Skeletal muscle tissue (tissue), 4 donors: ENCODE results near the gene CRY1. TPM values are rescaled to one million over a fixed set of nuclear protein-coding genes. Genes with fewer than 3 reads are reported as not detected.
"Not testable (repeated sequence)": the region's sequence is repeated elsewhere in the genome, so short reads cannot be mapped to it uniquely, and the experiment has no call there.

ENCODE experiments used
- H3K27ac ChIP-seq: one replicate; pipeline ENCODE4 v1.7.0; 2013; ENCODE audit warnings: mild to moderate bottlenecking, low read depth, low read length, inconsistent platforms
- H3K27me3 ChIP-seq, 3 donors: one replicate each; pipeline ENCODE4 v1.7.0; 2013; ENCODE audit warnings: low read length in 3 of 3; ENCODE audit not compliant: control insufficient read depth in 3 of 3, insufficient read depth in 3 of 3
- H3K36me3 ChIP-seq, 3 donors: one replicate each; pipeline ENCODE4 v1.7.0; 2013; ENCODE audit warnings: low read length in 3 of 3; ENCODE audit not compliant: control insufficient read depth in 3 of 3, insufficient read depth in 3 of 3
- H3K4me1 ChIP-seq, 3 donors: one replicate each; pipeline ENCODE4 v1.7.0; 2013; ENCODE audit warnings: low read length in 3 of 3, mild to moderate bottlenecking in 3 of 3; ENCODE audit not compliant: control insufficient read depth in 3 of 3, insufficient read depth in 3 of 3
- H3K4me3 ChIP-seq, 3 donors: one replicate each; pipeline ENCODE4 v1.7.0; 2013; ENCODE audit warnings: low read length in 3 of 3
- H3K9ac ChIP-seq, 3 donors: one replicate each; pipeline ENCODE4 v1.7.0; 2013; ENCODE audit warnings: low read length in 3 of 3, mild to moderate bottlenecking in 3 of 3, moderate library complexity in 2 of 3, low read depth in 1 of 3
- H3K9me3 ChIP-seq, 3 donors: one replicate each; pipeline ENCODE4 v1.7.0; 2013; ENCODE audit warnings: low read length in 3 of 3; ENCODE audit not compliant: control insufficient read depth in 3 of 3
- total RNA-seq: library from RNA; depleted of rRNA; stranded (reverse); fragments of >200 nt; gene quantifications from one replicate; pipeline ENCODE4 v1.2.3, GENCODE V29; 2014
- donor health status: Osteomylitis.

CRY1 gene
- total RNA-seq, 1 donor from 2014 or later: 24.0 TPM

DNA sequence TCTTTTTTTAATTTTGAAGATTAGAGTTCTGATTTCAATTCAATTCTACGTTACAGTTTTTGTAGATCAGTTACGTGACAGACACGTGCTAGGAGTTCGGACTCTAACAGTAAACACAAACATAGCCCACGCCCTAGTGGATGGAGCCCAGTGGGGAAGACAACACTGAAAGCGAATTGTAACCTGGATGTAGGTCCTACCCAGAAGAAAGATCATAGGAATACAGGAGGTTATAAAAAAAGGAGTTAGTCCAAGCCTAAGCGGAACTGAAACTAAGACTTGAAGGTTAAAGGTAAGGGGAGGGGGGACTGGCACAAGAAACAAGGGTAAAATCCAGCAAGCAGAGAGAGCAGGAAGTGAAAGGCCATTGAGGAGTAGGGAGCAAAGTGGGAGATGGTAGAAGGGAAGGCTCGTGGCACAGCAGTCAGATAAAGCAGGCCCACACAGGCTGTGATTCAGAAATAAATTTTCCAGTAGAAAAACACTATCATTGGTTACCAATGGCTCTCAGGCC, 15.7 kb upstream of the CRY1 start:
- H3K27me3 ChIP-seq: peaks cover 0 to 2% (median 0%) of the 10 kb centered on the region in 3 donors
- H3K9ac ChIP-seq: no peak overlapping the region
- H3K27ac ChIP-seq: no peak overlapping the region
- H3K4me3 ChIP-seq: no peak overlapping the region
- H3K4me1 ChIP-seq: peaks cover 0 to 3% (median 0%) of the 10 kb centered on the region in 3 donors
- no peaks in the 10 kb centered on the region for H3K9me3 ChIP-seq
- H3K36me3 ChIP-seq: no peaks in the 10 kb centered on the region

DNA sequence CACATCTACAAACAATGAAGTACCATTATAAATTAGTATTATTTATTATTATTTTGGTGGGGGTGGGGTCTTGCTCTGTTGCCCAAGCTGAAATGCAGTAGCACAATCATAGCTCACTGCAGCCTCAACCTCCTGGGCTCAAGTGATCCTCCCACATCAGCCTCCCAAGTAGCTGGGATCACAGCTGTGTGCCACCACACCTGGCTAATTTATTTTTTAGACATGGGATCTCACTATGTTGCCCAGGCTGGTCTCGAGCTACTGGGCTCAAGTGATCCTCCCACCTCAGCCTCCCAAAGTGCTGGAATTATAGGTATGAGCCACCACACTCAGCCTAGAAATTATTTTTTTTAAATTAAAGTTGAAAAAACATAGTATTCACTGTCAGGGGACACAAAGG, 15.0 kb upstream of the CRY1 start:
- H3K27ac ChIP-seq, H3K36me3 ChIP-seq, H3K4me3 ChIP-seq, H3K27me3 ChIP-seq, H3K9ac ChIP-seq, H3K4me1 ChIP-seq, H3K9me3 ChIP-seq: not testable (repeated sequence)

DNA sequence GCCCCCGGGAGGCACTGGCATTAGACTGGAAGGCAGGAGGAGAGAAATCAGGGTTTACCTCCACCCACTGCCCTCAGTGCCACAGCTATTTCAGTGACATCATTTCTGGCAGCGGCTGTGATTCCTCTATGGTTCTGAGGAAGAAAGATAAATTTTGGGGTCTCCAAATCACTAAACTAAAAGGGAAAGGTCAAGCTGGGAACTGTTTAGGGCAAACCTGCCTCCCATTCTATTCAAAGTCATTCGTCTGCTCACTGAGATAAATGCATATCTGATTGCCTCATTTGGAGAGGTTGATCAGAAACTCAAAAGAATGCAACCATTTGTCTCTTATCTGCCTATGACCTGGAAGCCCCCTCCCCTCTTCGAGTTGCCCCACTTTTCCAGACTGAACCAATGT, 14.0 kb upstream of the CRY1 start:
- H3K27ac ChIP-seq: no peak overlapping the region
- no peak overlapping the region for H3K9ac ChIP-seq
- no peaks in the 10 kb centered on the region for H3K36me3 ChIP-seq
- peaks cover 0 to 2% (median 0%) of the 10 kb centered on the region in 3 donors for H3K27me3 ChIP-seq
- H3K9me3 ChIP-seq: no peaks in the 10 kb centered on the region
- H3K4me3 ChIP-seq: no peak overlapping the region
- H3K4me1 ChIP-seq: peaks cover 0 to 3% (median 0%) of the 10 kb centered on the region in 3 donors

DNA sequence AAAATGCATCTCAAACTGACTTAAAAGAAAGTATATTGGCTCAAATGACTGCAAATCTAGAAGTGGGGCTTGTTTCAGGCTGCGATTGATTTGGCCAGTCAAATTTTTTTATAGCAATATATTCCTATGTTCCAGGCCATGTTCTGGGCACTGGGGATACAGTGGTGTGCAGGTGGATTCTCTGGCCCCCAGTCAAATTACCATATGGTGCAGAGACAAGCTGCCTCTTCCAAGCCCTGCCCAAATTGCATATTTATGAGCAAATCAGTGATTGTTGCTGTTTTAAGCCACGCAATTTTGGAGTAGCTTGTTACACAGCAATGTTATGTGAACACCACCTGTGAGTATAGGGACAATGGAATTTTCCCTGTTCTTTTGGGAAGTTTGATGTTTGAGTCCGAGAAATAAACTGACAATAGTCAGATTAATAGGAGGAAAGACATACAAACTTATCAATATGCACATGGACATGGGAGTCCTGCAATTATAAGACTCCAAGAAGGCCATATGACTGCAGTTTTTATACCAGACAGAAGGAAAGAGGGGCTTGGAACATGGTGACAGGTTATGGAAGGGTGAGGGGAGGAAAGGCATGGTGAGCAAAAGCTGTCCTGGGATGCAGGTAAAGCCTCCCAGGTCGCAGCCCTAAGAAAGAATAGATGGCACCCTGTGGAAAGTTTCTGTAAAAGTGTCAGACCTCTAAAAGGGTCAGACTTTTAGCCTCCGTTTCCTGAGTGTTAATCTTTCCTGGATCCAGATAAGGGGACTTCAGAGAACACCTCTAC, 13.1 kb upstream of the CRY1 start:
- peaks cover 0 to 2% (median 0%) of the 10 kb centered on the region in 3 donors for H3K27me3 ChIP-seq
- H3K27ac ChIP-seq: no peak overlapping the region
- H3K4me1 ChIP-seq: peaks cover 0 to 3% (median 0%) of the 10 kb centered on the region in 3 donors
- no peak overlapping the region for H3K4me3 ChIP-seq
- H3K36me3 ChIP-seq: no peaks in the 10 kb centered on the region
- H3K9ac ChIP-seq: no peak overlapping the region
- H3K9me3 ChIP-seq: no peaks in the 10 kb centered on the region

DNA sequence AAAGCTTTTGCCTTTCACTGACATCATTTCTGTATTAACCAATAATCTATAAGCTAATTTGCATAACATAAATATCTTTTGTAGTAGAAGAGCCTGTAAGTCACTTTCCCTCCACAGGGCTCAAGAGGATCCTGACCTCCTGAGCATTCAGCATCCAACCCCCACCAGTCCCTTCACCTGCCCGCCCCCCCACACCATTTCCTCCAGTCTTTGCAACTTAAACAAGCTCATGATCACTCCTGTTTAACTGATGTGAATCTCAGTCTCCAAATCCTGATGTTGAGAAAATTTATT, 12.0 kb upstream of the CRY1 start:
- Histone ChIP-seq H3K4me3 (no peak overlapping the region), H3K9ac (no peak overlapping the region), H3K27ac (no peak overlapping the region), H3K27me3 (peaks cover 0 to 2% (median 0%) of the 10 kb centered on the region in 3 donors), H3K4me1 (peaks cover 0 to 2% (median 0%) of the 10 kb centered on the region in 3 donors), H3K9me3 (no peaks in the 10 kb centered on the region), H3K36me3 (no peaks in the 10 kb centered on the region)

DNA sequence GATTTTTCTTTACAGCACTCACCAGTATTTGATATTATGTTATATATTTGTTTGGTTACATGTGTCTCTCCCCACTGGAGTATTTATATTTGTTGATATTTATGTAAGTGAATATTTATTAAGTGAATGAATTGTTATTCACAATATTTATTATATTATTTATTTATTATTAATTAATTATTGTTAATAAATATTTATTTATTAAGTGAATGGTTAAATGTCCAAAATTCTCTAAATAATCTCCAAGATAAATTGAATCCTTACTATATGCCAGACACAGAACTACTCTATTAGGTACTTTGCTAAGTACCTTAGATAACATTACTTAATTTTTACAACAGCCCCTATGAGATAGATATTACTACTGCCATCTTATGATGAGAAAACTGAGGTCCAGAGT, 10.2 kb upstream of the CRY1 start:
- H3K9ac ChIP-seq: no peak overlapping the region
- no peaks in the 10 kb centered on the region for H3K4me1 ChIP-seq
- H3K36me3 ChIP-seq: no peaks in the 10 kb centered on the region
- H3K4me3 ChIP-seq: no peak overlapping the region
- H3K27ac ChIP-seq: no peak overlapping the region
- peaks cover 0 to 2% (median 0%) of the 10 kb centered on the region in 3 donors for H3K27me3 ChIP-seq
- no peaks in the 10 kb centered on the region for H3K9me3 ChIP-seq

DNA sequence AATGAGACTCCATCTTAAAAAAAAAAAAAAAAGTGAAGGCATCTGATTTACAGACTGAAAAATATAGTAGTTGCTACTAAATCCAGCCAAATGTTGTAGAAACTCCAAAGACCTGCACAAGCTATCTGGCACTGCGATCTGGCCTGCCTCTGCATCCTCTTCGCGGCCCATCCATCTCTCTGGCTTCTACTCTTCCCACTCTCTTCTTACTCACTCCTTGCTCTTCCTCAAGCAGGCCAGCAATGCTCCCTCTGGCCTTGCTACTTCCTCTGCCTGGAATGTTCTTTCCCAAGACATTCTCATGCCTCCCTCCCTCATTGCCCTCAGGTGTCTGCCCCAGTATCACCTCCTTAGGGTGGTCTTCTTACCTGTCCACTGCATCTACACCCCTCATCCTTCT, 9.7 kb upstream of the CRY1 start:
- Histone ChIP-seq H3K9me3 (no peaks in the 10 kb centered on the region), H3K27me3 (peaks cover 0 to 2% (median 0%) of the 10 kb centered on the region in 3 donors), H3K9ac (no peak overlapping the region), H3K36me3 (no peaks in the 10 kb centered on the region), H3K4me3 (no peak overlapping the region), H3K27ac (no peak overlapping the region), H3K4me1 (no peaks in the 10 kb centered on the region)

DNA sequence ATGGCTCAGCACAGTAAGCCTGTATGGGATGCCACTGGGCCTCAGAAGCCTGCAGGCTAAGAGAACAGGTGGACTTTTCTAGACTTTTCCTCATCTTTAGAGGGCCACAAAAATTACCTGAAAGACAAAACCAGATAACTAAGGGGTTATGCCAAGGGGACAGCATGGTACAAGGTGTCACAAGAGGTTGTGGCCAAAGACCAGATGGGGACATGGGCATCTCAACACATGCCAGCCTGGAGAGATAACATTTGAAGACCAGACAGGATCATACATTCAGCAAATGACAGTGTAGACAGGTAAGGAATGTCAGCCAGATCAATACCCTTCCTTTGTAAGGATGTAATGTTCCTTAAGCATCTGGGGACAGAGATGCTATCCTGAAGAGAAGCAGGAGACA, 8.9 kb upstream of the CRY1 start:
- Histone ChIP-seq H3K9me3 (no peaks in the 10 kb centered on the region), H3K4me1 (no peaks in the 10 kb centered on the region), H3K27ac (no peak overlapping the region), H3K27me3 (no peaks in the 10 kb centered on the region), H3K4me3 (no peak overlapping the region), H3K9ac (no peak overlapping the region), H3K36me3 (no peaks in the 10 kb centered on the region)

DNA sequence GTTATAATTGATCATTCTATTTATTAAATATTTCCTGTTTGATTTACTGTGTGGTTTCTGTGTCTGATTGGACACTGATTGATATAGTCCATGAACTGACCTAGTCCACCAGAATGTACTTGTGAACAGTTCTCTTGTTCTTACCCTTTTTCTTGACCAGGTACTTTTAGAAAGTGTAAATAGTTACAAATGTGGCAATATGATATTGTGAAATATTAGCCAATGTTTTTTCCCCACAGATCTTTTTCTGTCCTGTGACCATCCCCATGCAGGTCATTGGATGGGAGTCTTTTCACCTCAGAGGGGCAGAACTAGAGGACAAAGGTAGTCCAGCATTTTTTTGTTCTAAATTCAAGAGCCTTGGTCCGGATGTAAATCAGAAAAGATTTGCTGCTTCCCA, 8.3 kb upstream of the CRY1 start:
- H3K27ac ChIP-seq: no peak overlapping the region
- H3K27me3 ChIP-seq: no peaks in the 10 kb centered on the region
- H3K4me3 ChIP-seq: no peak overlapping the region
- H3K4me1 ChIP-seq: no peaks in the 10 kb centered on the region
- no peak overlapping the region for H3K9ac ChIP-seq
- H3K9me3 ChIP-seq: no peaks in the 10 kb centered on the region
- no peaks in the 10 kb centered on the region for H3K36me3 ChIP-seq

DNA sequence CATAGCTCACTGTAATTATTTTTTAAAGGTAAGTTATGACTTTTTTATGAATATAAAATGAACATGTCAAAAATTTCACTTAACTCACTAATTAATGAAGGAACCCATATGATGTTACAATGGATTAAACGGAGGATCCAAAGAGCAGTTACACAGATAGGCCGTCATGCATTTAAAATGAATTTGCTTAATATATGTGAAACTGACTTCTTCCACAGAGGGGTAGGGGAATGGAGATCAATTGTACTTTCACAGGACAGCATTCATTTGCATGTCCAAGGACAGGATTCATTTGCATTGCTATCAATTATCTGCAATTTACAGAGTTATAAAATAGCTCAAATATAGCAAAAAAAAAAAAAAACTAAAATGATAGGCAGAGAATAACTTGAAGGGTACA, 6.6 kb upstream of the CRY1 start:
- H3K27me3 ChIP-seq: no peaks in the 10 kb centered on the region
- H3K4me1 ChIP-seq: no peaks in the 10 kb centered on the region
- no peak overlapping the region for H3K4me3 ChIP-seq
- no peak overlapping the region for H3K27ac ChIP-seq
- H3K36me3 ChIP-seq: no peaks in the 10 kb centered on the region
- H3K9ac ChIP-seq: no peak overlapping the region
- H3K9me3 ChIP-seq: no peaks in the 10 kb centered on the region
